Left ventricle myocardium inferior (tissue), 1 donor: ENCODE data around the gene SPDYA. TPM values are rescaled to one million over a fixed set of nuclear protein-coding genes. Genes with fewer than 3 reads are reported as not detected.
"Not testable (repeated sequence)": the region's sequence is repeated elsewhere in the genome, so short reads cannot be mapped to it uniquely, and the experiment has no call there.

ENCODE experiments used
- DNase-seq: peaks from one replicate; pipeline ENCODE4 v3.0.0-alpha.2; 2020
- H3K27ac ChIP-seq: fragments of 200-600 bp; replicated peaks from 2 replicates; pipeline ENCODE4 v1.8.0; 2021
- H3K27me3 ChIP-seq: fragments of 200-600 bp; 2 replicates; pipeline ENCODE4 v1.8.0; 2021; ENCODE audit warnings: low read depth
- H3K36me3 ChIP-seq: fragments of 200-600 bp; 2 replicates; pipeline ENCODE4 v1.8.0; 2021
- H3K4me1 ChIP-seq: fragments of 200-600 bp; 2 replicates; pipeline ENCODE4 v1.8.0; 2021
- H3K4me3 ChIP-seq: fragments of 200-600 bp; 2 replicates; pipeline ENCODE4 v1.8.0; 2021; ENCODE audit warnings: mild to moderate bottlenecking, moderate library complexity
- H3K9me3 ChIP-seq: fragments of 200-600 bp; replicated peaks from 2 replicates; pipeline ENCODE4 v1.8.0; 2021
- CTCF ChIP-seq: fragments of 200-600 bp; IDR thresholded peaks from 2 replicates; pipeline ENCODE4 v1.8.0; 2021; ENCODE audit warnings: antibody characterized with exemption, mild to moderate bottlenecking, borderline replicate concordance
- intact Hi-C: fragments of 100-400 bp; cut with micrococcal nuclease; formaldehyde crosslinking; loops from one replicate; pipeline ENCODE4 v1.11.0; 2022
- total RNA-seq: library from RNA; stranded (reverse); fragmentation: NEBNext Ultra II Directional; extraction: Animal tissue kit (Norgen Biotek cat#: 25700); gene quantifications from one replicate; pipeline ENCODE4 v1.2.1, GENCODE V29; 2021
- donor health status: DM: no; HTN: yes; CAD: no; lungs with severe emphysema.

The SPDYA gene
- total RNA-seq, 1 donor from 2014 or later, result 0.14 TPM

DNA sequence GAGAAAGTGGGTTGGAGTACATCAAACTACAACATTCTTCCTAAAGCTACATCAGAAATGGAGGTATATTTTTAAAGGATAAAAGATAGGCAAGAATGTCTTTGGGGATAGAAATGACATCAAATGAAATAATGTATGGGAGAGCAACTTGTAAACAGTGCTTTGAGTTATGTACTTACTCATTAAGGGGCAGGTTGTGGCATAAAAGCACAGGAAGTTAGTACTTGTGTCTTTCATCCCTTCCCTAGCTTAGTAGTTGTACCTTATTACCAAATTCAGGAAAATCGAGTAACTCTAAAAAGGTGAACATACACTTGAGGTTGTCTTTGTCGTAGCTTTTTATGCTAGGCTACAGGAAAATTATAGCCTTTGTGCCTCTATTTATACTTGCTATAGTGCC, 30.1 kb upstream of the SPDYA start:
- no peak overlapping the region for H3K27ac ChIP-seq
- DNase-seq, result no peak
- H3K36me3 ChIP-seq, result peaks cover 82% of the 10 kb centered on the region
- intact Hi-C loops, result no loop called here
- H3K4me3 ChIP-seq, result no peak overlapping the region
- H3K4me1 ChIP-seq, result peaks cover 40% of the 10 kb centered on the region
- no peaks in the 10 kb centered on the region for H3K27me3 ChIP-seq
- no peaks in the 10 kb centered on the region for H3K9me3 ChIP-seq
- TF ChIP-seq CTCF, result no peak

- H3K4me1 ChIP-seq, result peaks cover 20% of the 10 kb centered on the region
- intact Hi-C loops, result no loop called here
- H3K9me3 ChIP-seq, result no peaks in the 10 kb centered on the region
- no peaks in the 10 kb centered on the region for H3K27me3 ChIP-seq
- no peak overlapping the region for H3K27ac ChIP-seq
- H3K4me3 ChIP-seq, result no peak overlapping the region
- H3K36me3 ChIP-seq, result peaks cover 98% of the 10 kb centered on the region
- no peak for DNase-seq
- TF ChIP-seq CTCF, result no peak
These were observed 28.2 kb upstream of the SPDYA start for GRCh38 chr2:28782423-28782822.

DNA sequence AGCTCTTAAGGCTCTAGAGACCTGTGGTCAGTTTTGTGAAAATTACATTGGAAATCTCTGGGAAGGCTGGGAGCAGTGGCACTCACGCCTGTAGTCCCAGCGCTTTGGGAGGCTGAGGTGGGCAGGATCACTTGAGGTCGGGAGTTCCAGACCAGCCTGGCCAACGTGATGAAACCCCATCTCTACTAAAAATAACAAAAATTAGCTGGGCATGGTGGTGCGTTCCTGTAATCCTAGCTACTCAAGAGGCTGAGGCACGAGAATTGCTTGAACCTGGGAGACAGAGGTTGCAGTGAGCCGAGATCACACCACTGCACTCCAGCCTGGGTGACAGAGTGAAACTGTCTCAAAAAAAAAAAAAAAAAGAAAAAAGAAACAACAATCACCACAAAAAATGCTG, 26.1 kb upstream of the SPDYA start:
- H3K4me3 ChIP-seq, H3K27ac ChIP-seq, H3K4me1 ChIP-seq, H3K27me3 ChIP-seq, H3K9me3 ChIP-seq, intact Hi-C loops, DNase-seq: not testable (repeated sequence)
- H3K36me3 ChIP-seq, result peaks cover 98% of the 10 kb centered on the region

DNA sequence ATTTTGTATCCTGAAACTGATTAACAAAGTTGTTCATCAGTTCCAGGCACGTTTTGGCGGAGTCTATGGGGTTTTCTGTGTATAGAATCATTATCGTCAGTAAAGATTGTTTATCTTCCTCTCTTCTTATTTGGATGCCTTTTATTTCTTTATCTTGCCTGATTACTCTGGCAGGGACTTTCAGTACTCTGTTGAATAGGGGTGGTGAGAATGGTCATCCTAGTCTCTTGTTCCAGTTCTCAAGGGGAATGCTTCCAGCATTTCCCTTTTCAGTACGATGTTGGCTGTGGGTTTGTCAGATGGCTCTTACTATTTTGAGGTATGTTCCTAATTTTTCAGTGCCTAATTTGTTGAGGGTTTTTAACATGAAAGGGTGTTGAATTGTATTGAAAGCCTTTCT, 14.0 kb upstream of the SPDYA start:
- peak overlapping the region; percentile 52 for H3K27ac ChIP-seq
- peaks cover 32% of the 10 kb centered on the region for H3K9me3 ChIP-seq
- DNase-seq, result no peak
- intact Hi-C loops, result no loop called here
- no peaks in the 10 kb centered on the region for H3K27me3 ChIP-seq
- H3K36me3 ChIP-seq, result peaks cover 87% of the 10 kb centered on the region
- no peak for TF ChIP-seq CTCF
- no peak overlapping the region for H3K4me3 ChIP-seq
- peaks cover 16% of the 10 kb centered on the region for H3K4me1 ChIP-seq

DNA sequence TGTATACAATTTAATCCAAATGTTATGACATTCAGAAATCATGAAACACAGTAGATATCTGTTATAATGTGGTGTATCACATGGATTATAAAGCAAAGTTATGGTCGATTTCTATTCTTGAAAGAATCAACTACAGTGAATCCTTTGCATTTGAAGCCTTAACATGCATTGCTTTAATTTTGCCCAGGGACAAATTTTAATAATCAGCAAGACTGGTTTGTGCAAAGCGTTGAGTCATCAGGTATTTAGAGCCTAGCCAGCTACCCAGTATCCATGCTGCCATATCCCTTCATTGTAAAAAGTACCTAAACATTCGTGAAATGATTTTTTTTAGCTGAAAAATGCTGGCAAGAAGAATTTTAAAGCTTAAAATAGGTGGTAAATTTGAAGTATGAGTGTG, 8.9 kb upstream of the SPDYA start:
- Histone ChIP-seq H3K27me3 (no peaks in the 10 kb centered on the region), H3K36me3 (peaks cover 82% of the 10 kb centered on the region), H3K4me3 (no peak overlapping the region), H3K4me1 (peaks cover 10% of the 10 kb centered on the region), H3K27ac (no peak overlapping the region), H3K9me3 (peaks cover 12% of the 10 kb centered on the region)
- DNase-seq, result no peak
- TF ChIP-seq CTCF, result no peak
- intact Hi-C loops, result no loop called here

DNA sequence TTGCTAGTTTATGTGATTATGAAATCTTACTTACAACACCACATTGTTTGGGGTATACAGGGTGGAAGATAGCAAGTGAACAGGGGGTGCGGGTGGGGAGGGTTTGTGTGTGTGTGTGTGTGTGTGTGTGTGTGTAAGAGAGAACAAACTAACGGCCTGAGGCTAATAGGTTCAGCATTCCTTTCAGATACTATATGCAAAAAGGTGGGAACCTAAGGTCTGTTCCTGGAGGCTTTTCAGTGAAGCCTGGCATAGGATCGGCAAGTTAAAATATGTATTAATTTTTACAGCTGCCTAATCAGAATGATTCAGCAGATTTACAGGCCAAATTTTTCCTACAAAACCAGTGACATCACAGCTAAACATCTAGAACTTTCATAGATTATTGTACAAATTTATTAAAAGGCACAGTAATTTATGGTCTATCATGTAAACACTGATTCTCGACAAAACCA, 7.6 kb upstream of the SPDYA start:
- DNase-seq, result no peak
- intact Hi-C loops, result no loop called here
- Histone ChIP-seq H3K27me3 (no peaks in the 10 kb centered on the region), H3K36me3 (peaks cover 75% of the 10 kb centered on the region), H3K4me3 (no peak overlapping the region), H3K9me3 (no peaks in the 10 kb centered on the region), H3K27ac (peak overlapping the region; percentile 16), H3K4me1 (peaks cover 5% of the 10 kb centered on the region)
- TF ChIP-seq CTCF, result no peak
